PC-9 (cell line): Measurements from ENCODE around the gene BAIAP2L2.

Source experiments
- CTCF ChIP-seq: fragments of 200-600 bp; sonication (generic); conservative IDR thresholded peaks from 2 replicates; pipeline ENCODE4 v1.6.1; 2017; ENCODE audit warnings: mixed run types, antibody characterized with exemption, mild to moderate bottlenecking, moderate library complexity
- EZH2 ChIP-seq: fragments of 200-600 bp; sonication (generic); IDR thresholded peaks from 2 replicates; pipeline ENCODE4 v1.8.0; 2017; ENCODE audit warnings: antibody characterized with exemption, low read depth

- TF ChIP-seq CTCF (no peak), EZH2 (no peak)
Observed at GRCh38 chr22:38043151-38044039, 67.1 kb downstream of the BAIAP2L2 start.
